ENCODE measurements around the gene CNPY1.

Gene CNPY1

DNA sequence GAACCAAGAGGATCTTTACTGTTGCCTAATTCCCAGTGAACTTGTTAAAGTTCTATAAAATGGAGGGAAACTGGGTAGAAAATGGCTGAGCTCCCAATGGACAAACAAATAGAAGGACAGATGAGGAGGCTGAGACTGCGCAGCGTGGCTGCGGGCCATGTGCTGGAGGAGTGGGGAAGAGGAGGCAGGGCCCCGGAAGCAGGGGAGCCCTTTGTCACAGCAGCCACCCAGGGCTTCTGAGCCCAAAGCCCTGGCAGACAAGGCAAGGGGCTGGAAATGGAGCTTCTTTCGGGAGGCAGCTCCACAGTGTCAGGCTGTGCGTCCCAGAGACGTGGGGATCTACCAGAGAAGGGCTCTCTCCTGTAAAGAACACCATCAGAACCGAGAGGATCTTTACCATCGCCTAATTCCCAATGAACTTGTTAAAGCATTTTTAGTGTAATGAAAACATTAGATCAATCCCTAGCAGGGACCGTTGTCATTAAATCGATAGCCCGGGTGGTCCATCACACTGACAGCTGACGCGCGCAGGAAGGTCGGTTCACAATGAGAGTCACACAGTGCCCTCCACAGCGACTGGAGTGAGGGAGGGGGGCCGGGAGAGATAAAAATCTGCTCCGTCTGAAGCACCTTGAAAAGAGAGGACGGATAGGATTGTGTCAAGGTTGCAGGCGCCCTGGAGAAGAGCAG, 14.0 kb upstream of the CNPY1 start:
- no peak overlapping the region for H3K4me3 ChIP-seq (ENCODE audit: low read depth, low read length)
- TF ChIP-seq, protein P1, sequence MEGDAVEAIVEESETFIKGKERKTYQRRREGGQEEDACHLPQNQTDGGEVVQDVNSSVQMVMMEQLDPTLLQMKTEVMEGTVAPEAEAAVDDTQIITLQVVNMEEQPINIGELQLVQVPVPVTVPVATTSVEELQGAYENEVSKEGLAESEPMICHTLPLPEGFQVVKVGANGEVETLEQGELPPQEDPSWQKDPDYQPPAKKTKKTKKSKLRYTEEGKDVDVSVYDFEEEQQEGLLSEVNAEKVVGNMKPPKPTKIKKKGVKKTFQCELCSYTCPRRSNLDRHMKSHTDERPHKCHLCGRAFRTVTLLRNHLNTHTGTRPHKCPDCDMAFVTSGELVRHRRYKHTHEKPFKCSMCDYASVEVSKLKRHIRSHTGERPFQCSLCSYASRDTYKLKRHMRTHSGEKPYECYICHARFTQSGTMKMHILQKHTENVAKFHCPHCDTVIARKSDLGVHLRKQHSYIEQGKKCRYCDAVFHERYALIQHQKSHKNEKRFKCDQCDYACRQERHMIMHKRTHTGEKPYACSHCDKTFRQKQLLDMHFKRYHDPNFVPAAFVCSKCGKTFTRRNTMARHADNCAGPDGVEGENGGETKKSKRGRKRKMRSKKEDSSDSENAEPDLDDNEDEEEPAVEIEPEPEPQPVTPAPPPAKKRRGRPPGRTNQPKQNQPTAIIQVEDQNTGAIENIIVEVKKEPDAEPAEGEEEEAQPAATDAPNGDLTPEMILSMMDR (IDR thresholded peaks at IDR 0.05; ENCODE audit: insufficient read depth, low read depth, low read length, missing control alignments) = no peak
- no peak for DNase-seq (ENCODE audit: low read depth)

DNA sequence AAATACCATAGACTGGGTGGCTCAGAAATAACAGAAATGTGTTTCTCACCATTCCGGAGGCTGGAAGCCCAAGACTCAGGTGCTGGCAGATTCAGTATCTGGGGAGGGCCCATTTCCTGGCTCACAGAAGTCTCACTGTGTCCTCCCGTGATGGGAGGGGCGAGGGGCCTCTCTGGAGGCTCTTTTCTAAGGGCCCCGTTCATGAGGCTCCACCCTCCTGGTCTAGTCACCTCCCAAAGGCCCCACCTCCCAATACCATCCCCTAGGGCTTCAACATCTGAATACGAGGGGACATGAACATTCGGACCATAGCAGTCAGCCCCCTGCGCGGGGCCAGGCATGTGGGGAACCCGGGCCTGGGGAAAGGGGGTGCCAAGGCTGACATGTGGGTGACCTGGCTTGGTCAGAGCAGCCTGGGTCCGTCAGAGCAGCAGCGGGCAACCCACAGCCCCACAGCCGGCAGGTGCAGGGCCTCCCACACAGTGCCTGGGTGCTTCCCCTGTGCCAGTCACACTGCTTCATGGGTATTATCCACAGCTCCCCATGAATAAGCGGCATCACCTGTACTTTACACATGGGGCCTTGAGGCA, 13.3 kb upstream of the CNPY1 start:
- TF ChIP-seq, protein P1 (IDR thresholded peaks at IDR 0.05; ENCODE audit: insufficient read depth, low read depth, low read length, missing control alignments) = no peak
- no peak overlapping the region for H3K4me3 ChIP-seq (ENCODE audit: low read depth, low read length)
- no peak for DNase-seq (ENCODE audit: low read depth)

DNA sequence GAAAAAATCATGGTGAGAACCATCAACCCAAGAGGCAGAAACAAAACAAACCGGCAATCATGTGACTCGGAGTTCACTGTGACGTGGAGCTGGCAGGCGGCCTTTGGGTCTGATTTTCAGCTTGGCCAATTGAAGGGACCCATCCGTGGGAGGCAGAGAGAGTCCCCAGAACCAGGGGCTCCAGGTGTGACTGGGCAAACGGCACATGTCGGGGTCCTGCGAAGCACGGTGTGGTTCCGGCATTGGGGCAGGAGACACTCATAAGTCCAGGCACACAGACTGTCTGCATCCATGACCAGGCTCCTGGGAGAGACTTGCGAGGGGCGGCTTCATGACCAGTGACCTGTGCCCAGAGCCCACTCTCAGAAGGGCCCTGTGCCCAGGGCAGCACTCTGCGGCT, 12.6 kb upstream of the CNPY1 start:
- H3K4me3 ChIP-seq (ENCODE audit: low read depth, low read length) = no peak overlapping the region
- TF ChIP-seq, protein P1 (IDR thresholded peaks at IDR 0.05; ENCODE audit: insufficient read depth, low read depth, low read length, missing control alignments) = no peak
- DNase-seq (ENCODE audit: low read depth) = no peak

DNA sequence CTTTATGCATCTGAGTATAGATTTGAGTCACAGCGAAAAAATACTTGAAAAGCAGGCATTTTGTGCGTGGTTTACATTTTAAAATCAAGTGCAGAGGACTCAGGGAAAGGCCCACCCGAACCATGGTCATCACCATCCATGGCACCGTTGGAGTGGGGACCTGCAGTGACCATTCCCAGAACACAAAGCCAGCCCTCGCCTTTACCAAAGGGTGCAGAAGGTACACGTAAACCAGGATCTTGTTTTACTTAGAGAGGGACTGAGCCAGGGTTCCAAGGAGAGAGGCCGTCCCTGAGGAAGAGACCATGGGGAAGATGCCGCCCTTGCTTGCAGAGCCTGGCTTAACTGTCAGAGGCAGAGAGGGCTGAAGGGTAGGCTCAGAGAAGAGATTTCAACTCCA, 12.0 kb upstream of the CNPY1 start:
- H3K4me3 ChIP-seq (ENCODE audit: low read depth, low read length) = no peak overlapping the region
- DNase-seq (ENCODE audit: low read depth) = no peak
- TF ChIP-seq, protein P1 (IDR thresholded peaks at IDR 0.05; ENCODE audit: insufficient read depth, low read depth, low read length, missing control alignments) = no peak

DNA sequence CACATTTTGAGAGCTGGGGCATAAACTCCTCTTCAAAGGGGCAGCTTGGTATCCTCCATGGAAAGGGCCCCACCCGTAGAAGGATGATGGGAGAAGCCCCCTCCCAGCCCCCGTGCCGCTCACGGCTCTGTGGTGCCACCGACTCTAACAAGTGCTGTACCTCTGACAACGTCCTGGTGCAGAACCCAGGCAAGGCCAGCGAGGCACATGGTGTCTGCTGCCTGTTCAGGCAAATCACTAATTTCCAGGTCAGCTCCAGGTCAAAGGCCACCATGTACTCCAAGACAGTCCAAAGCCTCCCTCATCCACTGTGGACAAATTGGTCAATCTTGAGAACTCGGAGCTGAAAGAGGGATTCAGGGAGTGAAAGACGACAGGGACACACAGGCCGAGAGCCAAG, 11.4 kb upstream of the CNPY1 start:
- TF ChIP-seq, protein P1 (IDR thresholded peaks at IDR 0.05; ENCODE audit: insufficient read depth, low read depth, low read length, missing control alignments) = no peak
- no peak overlapping the region for H3K4me3 ChIP-seq (ENCODE audit: low read depth, low read length)
- DNase-seq (ENCODE audit: low read depth) = no peak

DNA sequence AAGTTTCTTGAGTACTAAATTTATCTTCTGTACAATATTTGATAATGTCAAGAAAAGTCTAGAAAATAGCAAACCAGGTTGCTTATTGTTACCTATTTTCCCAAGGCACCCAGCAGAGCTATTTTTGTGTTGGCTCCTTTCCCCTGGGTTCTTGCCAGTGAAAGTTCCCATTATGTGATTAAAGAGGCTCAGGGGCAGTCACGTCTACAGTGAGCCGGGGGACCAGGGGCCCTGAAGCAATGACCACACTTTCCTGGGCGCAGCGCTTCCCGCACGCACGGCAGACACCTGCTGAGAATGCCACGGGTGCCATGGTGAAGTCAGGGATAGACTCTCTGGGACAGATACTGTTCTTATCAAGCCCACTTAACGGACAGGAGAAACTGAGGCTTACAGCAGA, 10.4 kb upstream of the CNPY1 start:
- no peak for DNase-seq (ENCODE audit: low read depth)
- TF ChIP-seq, protein P1 (IDR thresholded peaks at IDR 0.05; ENCODE audit: insufficient read depth, low read depth, low read length, missing control alignments) = no peak
- no peak overlapping the region for H3K4me3 ChIP-seq (ENCODE audit: low read depth, low read length)

Measured in GM12865 (cell line).